ENCODE results near the gene DYRK2.

- no peak for TF ChIP-seq EZH2phosphoT487 (IDR thresholded peaks at IDR 0.05; ENCODE audit: low read length)
- TF ChIP-seq EZH2 (optimal IDR thresholded peaks at IDR 0.05; ENCODE audit: low read depth, low read length), result no peak
These were observed 10.8 kb upstream of the DYRK2 start for GRCh38 chr12:67637718-67638117.
